H1 (cell line): ENCODE results near the gene RARRES2. TPM values are rescaled to one million over a fixed set of nuclear protein-coding genes. Genes with fewer than 3 reads are reported as not detected.

Experiments
- CHD7 ChIP-seq: fragments of 300-600 bp; sonication (generic); IDR thresholded peaks from 2 replicates; pipeline ENCODE4 v1.7.1; 2012; ENCODE audit warnings: low read length, moderate library complexity, mild to moderate bottlenecking, inconsistent platforms; ENCODE audit not compliant: insufficient replicate concordance
- polyA plus RNA-seq, 7 experiments: library from polyadenylated mRNA; depleted of rRNA in 3 of 7; stranded (reverse) in 5 of 7; unstranded in 2 of 7; fragments of >200 nt in 5 of 7; fragments of 200-250 nt in 2 of 7; gene quantifications; 1 replicate in 5 of 7; 2 replicates in 1 of 7; 4 replicates in 1 of 7; pipeline versions ENCODE4 v1.2.1 to v1.2.3, GENCODE V29; 2011 to 2013; ENCODE audit warnings: missing spikeins in 2 of 7, mixed read lengths in 2 of 7
- total RNA-seq: library from RNA; stranded (reverse); fragmentation: NEBNext Ultra II Directional; extraction: Animal tissue kit (Norgen Biotek cat#: 25700); gene quantifications from 2 replicates; pipeline ENCODE4 v1.2.1, GENCODE V29; 2021

Gene RARRES2
- total and polyA plus RNA-seq, 2 of the 8 experiments (the other 6 are each of a cell fraction or from before 2014, with no cell fraction given) = 254 to 441 TPM

- TF ChIP-seq CHD7 = no peak
Observed at GRCh38 chr7:150307904-150308303, 33.5 kb downstream of the RARRES2 start (continued).
